EH (cell line): Measurements from ENCODE around the gene CHD6.

Experiments used
- DNase-seq: peaks from one replicate; pipeline ENCODE4 v3.0.0-alpha.2; 2015; ENCODE audit warnings: low read depth

CHD6 gene, protein sequence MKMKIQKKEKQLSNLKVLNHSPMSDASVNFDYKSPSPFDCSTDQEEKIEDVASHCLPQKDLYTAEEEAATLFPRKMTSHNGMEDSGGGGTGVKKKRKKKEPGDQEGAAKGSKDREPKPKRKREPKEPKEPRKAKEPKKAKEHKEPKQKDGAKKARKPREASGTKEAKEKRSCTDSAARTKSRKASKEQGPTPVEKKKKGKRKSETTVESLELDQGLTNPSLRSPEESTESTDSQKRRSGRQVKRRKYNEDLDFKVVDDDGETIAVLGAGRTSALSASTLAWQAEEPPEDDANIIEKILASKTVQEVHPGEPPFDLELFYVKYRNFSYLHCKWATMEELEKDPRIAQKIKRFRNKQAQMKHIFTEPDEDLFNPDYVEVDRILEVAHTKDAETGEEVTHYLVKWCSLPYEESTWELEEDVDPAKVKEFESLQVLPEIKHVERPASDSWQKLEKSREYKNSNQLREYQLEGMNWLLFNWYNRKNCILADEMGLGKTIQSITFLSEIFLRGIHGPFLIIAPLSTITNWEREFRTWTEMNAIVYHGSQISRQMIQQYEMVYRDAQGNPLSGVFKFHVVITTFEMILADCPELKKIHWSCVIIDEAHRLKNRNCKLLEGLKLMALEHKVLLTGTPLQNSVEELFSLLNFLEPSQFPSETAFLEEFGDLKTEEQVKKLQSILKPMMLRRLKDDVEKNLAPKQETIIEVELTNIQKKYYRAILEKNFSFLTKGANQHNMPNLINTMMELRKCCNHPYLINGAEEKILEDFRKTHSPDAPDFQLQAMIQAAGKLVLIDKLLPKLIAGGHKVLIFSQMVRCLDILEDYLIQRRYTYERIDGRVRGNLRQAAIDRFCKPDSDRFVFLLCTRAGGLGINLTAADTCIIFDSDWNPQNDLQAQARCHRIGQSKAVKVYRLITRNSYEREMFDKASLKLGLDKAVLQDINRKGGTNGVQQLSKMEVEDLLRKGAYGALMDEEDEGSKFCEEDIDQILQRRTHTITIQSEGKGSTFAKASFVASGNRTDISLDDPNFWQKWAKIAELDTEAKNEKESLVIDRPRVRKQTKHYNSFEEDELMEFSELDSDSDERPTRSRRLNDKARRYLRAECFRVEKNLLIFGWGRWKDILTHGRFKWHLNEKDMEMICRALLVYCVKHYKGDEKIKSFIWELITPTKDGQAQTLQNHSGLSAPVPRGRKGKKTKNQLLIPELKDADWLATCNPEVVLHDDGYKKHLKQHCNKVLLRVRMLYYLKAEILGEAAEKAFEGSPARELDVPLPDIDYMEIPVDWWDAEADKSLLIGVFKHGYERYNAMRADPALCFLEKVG (N-terminal part only)

GRCh38 chr20:41617902-41618806, at the start of gene CHD6:
Gene CHD6 (minus strand): TSS chr20:41618377. CDS start chr20:41551337, 67,040 bp downstream.
- peak; percentile 99 for DNase-seq

DNA sequence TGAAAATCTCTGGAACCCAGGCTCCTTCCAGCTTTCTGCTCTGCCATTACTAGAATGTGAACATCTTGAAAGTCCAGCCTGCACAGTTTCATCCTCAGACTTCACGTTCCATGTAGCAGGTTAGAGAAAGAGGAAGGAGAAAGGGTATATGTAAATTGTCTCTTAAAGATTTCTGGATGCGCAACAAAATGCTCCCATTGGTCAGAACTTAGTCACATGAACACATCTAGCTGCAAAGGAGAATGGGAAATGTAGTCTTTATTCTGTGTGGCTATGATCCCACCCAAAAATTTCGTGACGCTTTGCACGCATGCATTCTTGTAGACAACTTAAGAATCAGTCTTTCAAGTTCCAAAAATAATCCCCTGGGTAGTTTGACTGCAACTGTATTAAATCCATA, 46.4 kb upstream of the CHD6 start:
- peak; percentile 22 for DNase-seq

DNA sequence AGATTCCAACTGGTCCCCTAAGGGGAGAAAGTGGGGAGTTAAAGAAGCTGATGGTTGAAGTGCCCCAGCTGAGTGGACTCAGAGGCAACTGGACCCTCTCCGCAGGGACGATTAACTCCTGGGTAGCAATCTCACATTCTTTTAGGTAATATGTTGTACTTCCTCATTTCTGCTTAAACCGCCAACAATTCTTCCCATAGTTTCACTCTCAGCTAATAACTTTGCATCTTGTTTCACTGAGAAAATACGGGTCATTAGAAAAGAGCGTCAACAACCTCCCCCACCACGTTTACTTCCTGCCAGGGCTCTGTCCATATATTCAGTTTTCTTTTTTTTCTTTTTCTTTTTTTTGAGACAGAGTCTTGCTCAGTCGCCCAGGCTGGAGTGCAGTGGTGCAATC, 39.5 kb upstream of the CHD6 start:
- no peak for DNase-seq

- no peak for DNase-seq
These were observed 37.9 kb upstream of the CHD6 start for GRCh38 chr20:41655962-41656618.

- peak; percentile 56 for DNase-seq
These were observed 36.7 kb upstream of the CHD6 start for GRCh38 chr20:41654884-41655283.

- no peak for DNase-seq
These were observed 36.1 kb upstream of the CHD6 start for GRCh38 chr20:41654292-41654691.

GRCh38 chr20:41650231-41650948, 32.2 kb upstream of the CHD6 start:
- DNase-seq = no peak

GRCh38 chr20:41649489-41649888, 31.3 kb upstream of the CHD6 start:
- no peak for DNase-seq

- DNase-seq = no peak
These were observed 27.2 kb upstream of the CHD6 start for GRCh38 chr20:41645372-41645771.

DNA sequence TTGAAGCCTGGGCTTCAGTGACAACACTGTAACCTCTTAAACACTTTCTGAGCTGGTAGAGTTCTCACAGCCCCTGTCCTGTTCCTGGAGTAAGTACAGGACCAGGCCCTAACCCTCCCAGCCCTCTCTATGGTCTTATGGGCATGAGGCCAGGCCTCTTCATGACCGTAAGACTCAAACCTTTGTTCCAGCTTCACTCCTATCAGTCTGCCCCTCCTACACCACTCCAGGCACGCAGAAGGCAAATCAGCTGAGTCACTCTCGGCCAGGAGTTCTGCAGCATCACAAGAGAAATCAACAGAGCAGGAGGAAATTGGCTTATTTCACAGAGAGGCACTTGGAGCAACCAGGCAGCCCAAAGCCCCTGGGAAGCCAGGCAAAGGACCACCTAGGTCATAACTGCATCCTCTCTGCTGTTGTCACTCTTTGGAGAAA, 25.3 kb upstream of the CHD6 start:
- DNase-seq = peak; percentile 73

- no peak for DNase-seq
These were observed 21.5 kb upstream of the CHD6 start for GRCh38 chr20:41639630-41640029.

DNA sequence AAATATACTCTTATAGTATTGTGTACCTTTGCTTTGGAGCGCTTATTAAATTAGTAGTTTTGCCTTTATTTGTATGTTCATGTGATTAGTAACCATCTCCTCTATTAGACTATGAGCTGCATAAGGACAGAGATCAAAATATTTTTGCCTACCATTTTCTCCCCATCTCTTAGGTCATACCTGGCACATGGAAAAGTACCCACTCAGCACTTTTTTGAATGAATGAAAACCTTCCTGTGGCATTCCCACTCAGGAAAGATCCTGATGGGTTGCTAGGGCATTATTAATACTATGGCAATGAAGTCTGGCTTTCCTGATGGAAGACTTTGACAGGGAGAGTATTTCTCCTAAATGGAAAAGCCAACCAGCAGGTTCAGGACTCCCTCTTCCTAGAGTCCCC, 20.3 kb upstream of the CHD6 start:
- no peak for DNase-seq

DNA sequence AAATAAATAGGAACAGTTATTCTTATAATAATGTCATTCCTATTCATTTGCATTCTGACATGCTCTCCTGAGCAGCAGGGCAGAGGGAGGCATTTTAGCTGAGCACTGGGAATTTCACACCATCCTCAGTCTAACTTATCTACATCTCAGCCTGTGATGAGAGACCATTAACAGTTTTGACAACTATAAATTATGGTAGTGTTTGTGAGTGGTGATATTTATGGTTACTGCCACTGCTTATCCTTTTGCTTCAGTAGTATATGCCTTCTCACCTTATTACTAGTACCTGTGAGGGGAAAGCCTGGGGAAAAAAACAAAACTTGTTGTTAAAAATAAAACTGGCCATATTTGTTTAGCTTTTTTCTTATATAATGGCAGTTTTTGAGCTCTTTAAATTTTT, 17.0 kb upstream of the CHD6 start:
- no peak for DNase-seq

GRCh38 chr20:41632896-41633295, 14.7 kb upstream of the CHD6 start:
- peak; percentile 83 for DNase-seq

- DNase-seq = peak; percentile 98
These were observed 13.6 kb upstream of the CHD6 start for GRCh38 chr20:41631826-41632225.

GRCh38 chr20:41630846-41631245, 12.7 kb upstream of the CHD6 start:
- no peak for DNase-seq

- no peak for DNase-seq
These were observed 9.6 kb upstream of the CHD6 start for GRCh38 chr20:41627611-41628244.

DNA sequence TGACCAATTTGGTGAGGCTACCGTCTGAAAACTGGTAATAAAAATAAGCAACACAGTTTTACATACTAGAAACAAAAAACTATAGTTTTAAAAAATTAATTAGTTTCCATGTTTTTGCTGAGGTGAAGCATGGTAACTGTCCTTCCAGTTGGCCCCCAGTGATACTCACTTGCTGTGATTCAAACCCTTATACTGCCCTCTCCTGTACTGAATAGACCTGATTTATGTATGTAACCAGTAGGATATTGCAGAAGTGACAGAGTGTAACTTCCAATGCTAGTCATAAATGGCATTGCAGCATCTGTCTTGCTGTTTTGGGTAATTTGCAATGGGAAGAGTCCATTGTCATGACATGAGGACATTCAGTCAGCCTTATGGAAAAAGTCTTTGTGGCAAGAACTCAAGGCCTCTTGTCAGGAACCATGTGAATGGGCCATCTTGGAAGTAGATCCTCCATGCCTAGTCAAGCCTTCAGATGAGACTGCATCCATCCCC, 8.9 kb upstream of the CHD6 start:
- DNase-seq = no peak
